Fibroblast of lung (primary cell): ENCODE measurements around the gene IGF2BP2. TPM values are rescaled to one million over a fixed set of nuclear protein-coding genes. Genes with fewer than 3 reads are reported as not detected.

Experiments
- DNase-seq, 2 donors: peaks; one replicate each; pipeline versions ENCODE4 v3.0.0 to v3.0.0-alpha.2; 2010; ENCODE audit warnings: low read depth in 2 of 2
- H2AFZ ChIP-seq: 2 replicates; pipeline ENCODE4 v1.5.1; 2012; ENCODE audit warnings: low read length, control low read depth, inconsistent platforms
- H3K27ac ChIP-seq: 2 replicates; pipeline ENCODE4 v1.5.1; 2011; ENCODE audit warnings: low read length, control low read depth; ENCODE audit not compliant: insufficient read depth
- H3K27me3 ChIP-seq: 2 replicates; pipeline ENCODE4 v1.5.1; 2011; ENCODE audit warnings: mild to moderate bottlenecking, low read length; ENCODE audit not compliant: control insufficient read depth, insufficient read depth
- H3K36me3 ChIP-seq: 2 replicates; pipeline ENCODE4 v1.5.1; 2011; ENCODE audit warnings: low read length; ENCODE audit not compliant: control insufficient read depth, insufficient read depth
- H3K4me1 ChIP-seq: 2 replicates; pipeline ENCODE4 v1.5.1; 2011; ENCODE audit warnings: low read length; ENCODE audit not compliant: control insufficient read depth, insufficient read depth; ENCODE audit errors: extremely low read depth
- H3K4me2 ChIP-seq: 2 replicates; pipeline ENCODE4 v1.5.1; 2011; ENCODE audit warnings: low read length, control low read depth; ENCODE audit not compliant: insufficient read depth; ENCODE audit errors: extremely low read depth
- H3K4me3 ChIP-seq, 4 experiments: fragments of 200-600 bp in 1 of 4; sonication (generic) in 1 of 4; replicated peaks in 1 of 4; 2 replicates each; pipeline ENCODE4 v1.5.1; 2011 to 2016; ENCODE audit warnings: low read length in 4 of 4, low read depth in 3 of 4, mild to moderate bottlenecking in 3 of 4, control low read depth in 2 of 4, inconsistent platforms in 1 of 4, mixed read lengths in 1 of 4; ENCODE audit not compliant: insufficient read depth in 1 of 4; ENCODE audit errors: control extremely low read depth in 1 of 4
- H3K79me2 ChIP-seq: 2 replicates; pipeline ENCODE4 v1.5.1; 2012; ENCODE audit warnings: mild to moderate bottlenecking, low read length, inconsistent platforms; ENCODE audit not compliant: control insufficient read depth, insufficient read depth
- H3K9ac ChIP-seq: 2 replicates; pipeline ENCODE4 v1.5.1; 2011; ENCODE audit warnings: mild to moderate bottlenecking, low read length, control low read depth; ENCODE audit not compliant: insufficient read depth
- H3K9me3 ChIP-seq: 2 replicates; pipeline ENCODE4 v1.5.1; 2012; ENCODE audit warnings: low read depth, low read length; ENCODE audit not compliant: control insufficient read depth, insufficient read depth
- H4K20me1 ChIP-seq: 2 replicates; pipeline ENCODE4 v1.5.1; 2011; ENCODE audit warnings: low read length; ENCODE audit not compliant: control insufficient read depth, insufficient read depth; ENCODE audit errors: extremely low read depth
- EZH2 ChIP-seq: IDR thresholded peaks from 2 replicates; pipeline ENCODE4 v1.5.1; 2012; ENCODE audit warnings: low read length, control low read depth, mild to moderate bottlenecking; ENCODE audit errors: missing control alignments
- polyA plus RNA-seq, 2 donors: library from polyadenylated mRNA; depleted of rRNA in 1 of 2; stranded (reverse) in 1 of 2; unstranded in 1 of 2; fragments of >200 nt; gene quantifications; 2 replicates each; pipeline ENCODE4 v1.2.1, GENCODE V29; 2011 to 2012; ENCODE audit warnings: missing spikeins in 1 of 2
- total RNA-seq: library from RNA; depleted of rRNA; stranded (reverse); fragments of >200 nt; gene quantifications from 2 replicates; pipeline ENCODE4 v1.2.1, GENCODE V29; 2014
- TF ChIP-seq, protein P1 (sequence below), 2 donors: IDR thresholded peaks in 1 of 2; conservative IDR thresholded peaks in 1 of 2; 1 replicate in 1 of 2; 2 replicates in 1 of 2; pipeline ENCODE4 v1.5.1; 2011 to 2012; ENCODE audit warnings: low read length in 2 of 2, control low read depth in 1 of 2, inconsistent platforms in 1 of 2, low read depth in 1 of 2, mild to moderate bottlenecking in 1 of 2

The IGF2BP2 gene
- total and polyA plus RNA-seq, 2 donors (not counting 1 experiment from before 2014, with no cell fraction given), result 5.5 to 46.1 TPM

- Histone ChIP-seq H3K4me1 (peaks cover 6% of the 10 kb centered on the region), H3K4me3 (no peak overlapping the region), H4K20me1 (no peaks in the 10 kb centered on the region), H3K79me2 (peaks cover 53% of the 10 kb centered on the region), H3K27me3 (no peaks in the 10 kb centered on the region), H3K27ac (no peak overlapping the region), H3K9me3 (no peaks in the 10 kb centered on the region), H3K9ac (no peak overlapping the region), H3K36me3 (no peaks in the 10 kb centered on the region), H2AFZ (no peak overlapping the region), H3K4me2 (no peak overlapping the region)
- DNase-seq, result no peak
- TF ChIP-seq, protein P1, sequence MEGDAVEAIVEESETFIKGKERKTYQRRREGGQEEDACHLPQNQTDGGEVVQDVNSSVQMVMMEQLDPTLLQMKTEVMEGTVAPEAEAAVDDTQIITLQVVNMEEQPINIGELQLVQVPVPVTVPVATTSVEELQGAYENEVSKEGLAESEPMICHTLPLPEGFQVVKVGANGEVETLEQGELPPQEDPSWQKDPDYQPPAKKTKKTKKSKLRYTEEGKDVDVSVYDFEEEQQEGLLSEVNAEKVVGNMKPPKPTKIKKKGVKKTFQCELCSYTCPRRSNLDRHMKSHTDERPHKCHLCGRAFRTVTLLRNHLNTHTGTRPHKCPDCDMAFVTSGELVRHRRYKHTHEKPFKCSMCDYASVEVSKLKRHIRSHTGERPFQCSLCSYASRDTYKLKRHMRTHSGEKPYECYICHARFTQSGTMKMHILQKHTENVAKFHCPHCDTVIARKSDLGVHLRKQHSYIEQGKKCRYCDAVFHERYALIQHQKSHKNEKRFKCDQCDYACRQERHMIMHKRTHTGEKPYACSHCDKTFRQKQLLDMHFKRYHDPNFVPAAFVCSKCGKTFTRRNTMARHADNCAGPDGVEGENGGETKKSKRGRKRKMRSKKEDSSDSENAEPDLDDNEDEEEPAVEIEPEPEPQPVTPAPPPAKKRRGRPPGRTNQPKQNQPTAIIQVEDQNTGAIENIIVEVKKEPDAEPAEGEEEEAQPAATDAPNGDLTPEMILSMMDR (conservative IDR thresholded peaks at IDR 0.05 in 1 of 2, IDR thresholded peaks at IDR 0.05 in 1 of 2; ENCODE audit: low read depth in 1 of 2, low read length in 2 of 2), result no peak
- no peak for TF ChIP-seq EZH2
Measured at GRCh38 chr3:185722881-185723280, 102.0 kb downstream of the IGF2BP2 start.

DNA sequence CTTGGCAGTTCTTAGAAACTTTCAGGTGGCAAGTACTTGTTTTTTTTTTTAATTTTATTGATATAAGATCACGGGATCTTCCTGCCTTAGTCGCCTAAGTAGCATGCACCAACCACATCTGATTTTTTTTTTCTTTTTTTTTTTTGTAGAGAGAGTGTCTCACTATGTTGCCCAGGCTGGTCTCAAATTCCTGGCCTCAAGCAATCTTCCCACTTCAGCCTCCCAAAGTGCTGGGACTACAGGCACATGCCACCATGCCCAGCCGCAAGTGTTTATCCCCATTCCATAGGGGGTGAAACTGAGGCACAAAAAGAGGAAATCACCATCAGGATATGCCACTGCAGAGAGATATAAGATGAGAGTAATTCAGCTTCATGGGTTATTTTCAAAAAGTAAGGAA is 102.9 kb downstream of the IGF2BP2 start:
- Histone ChIP-seq H3K79me2 (peaks cover 46% of the 10 kb centered on the region), H2AFZ (no peak overlapping the region), H3K4me3 (no peak overlapping the region), H3K27ac (no peak overlapping the region), H3K36me3 (no peaks in the 10 kb centered on the region), H3K9ac (no peak overlapping the region), H3K4me2 (no peak overlapping the region), H4K20me1 (no peaks in the 10 kb centered on the region), H3K4me1 (peaks cover 12% of the 10 kb centered on the region), H3K27me3 (no peaks in the 10 kb centered on the region), H3K9me3 (no peaks in the 10 kb centered on the region)
- TF ChIP-seq EZH2, result no peak
- TF ChIP-seq, protein P1 (conservative IDR thresholded peaks at IDR 0.05 in 1 of 2, IDR thresholded peaks at IDR 0.05 in 1 of 2; ENCODE audit: low read depth in 1 of 2, low read length in 2 of 2), result no peak
- DNase-seq, result no peak

- Histone ChIP-seq H4K20me1 (no peaks in the 10 kb centered on the region), H2AFZ (no peak overlapping the region), H3K9ac (no peak overlapping the region), H3K4me2 (no peak overlapping the region), H3K9me3 (no peaks in the 10 kb centered on the region), H3K4me1 (peaks cover 13% of the 10 kb centered on the region), H3K4me3 (no peak overlapping the region), H3K27ac (no peak overlapping the region), H3K79me2 (peaks cover 40% of the 10 kb centered on the region), H3K36me3 (no peaks in the 10 kb centered on the region), H3K27me3 (no peaks in the 10 kb centered on the region)
- DNase-seq, result no peak
- no peak for TF ChIP-seq EZH2
- TF ChIP-seq, protein P1 (conservative IDR thresholded peaks at IDR 0.05 in 1 of 2, IDR thresholded peaks at IDR 0.05 in 1 of 2; ENCODE audit: low read depth in 1 of 2, low read length in 2 of 2), result no peak
Measured at GRCh38 chr3:185720326-185720725, 104.5 kb downstream of the IGF2BP2 start.
